CD4-positive, alpha-beta T cell treated with Interferon alpha-2 for 1 hour (primary cell): ENCODE data around the gene FMNL1.
"Not testable (repeated sequence)": the region's sequence is repeated elsewhere in the genome, so short reads cannot be mapped to it uniquely, and the experiment has no call there.

Experiments used
- DNase-seq, 2 donors: peaks; one replicate each; pipeline ENCODE4 v3.0.0-alpha.2; 2020 to 2022

FMNL1 gene

DNA sequence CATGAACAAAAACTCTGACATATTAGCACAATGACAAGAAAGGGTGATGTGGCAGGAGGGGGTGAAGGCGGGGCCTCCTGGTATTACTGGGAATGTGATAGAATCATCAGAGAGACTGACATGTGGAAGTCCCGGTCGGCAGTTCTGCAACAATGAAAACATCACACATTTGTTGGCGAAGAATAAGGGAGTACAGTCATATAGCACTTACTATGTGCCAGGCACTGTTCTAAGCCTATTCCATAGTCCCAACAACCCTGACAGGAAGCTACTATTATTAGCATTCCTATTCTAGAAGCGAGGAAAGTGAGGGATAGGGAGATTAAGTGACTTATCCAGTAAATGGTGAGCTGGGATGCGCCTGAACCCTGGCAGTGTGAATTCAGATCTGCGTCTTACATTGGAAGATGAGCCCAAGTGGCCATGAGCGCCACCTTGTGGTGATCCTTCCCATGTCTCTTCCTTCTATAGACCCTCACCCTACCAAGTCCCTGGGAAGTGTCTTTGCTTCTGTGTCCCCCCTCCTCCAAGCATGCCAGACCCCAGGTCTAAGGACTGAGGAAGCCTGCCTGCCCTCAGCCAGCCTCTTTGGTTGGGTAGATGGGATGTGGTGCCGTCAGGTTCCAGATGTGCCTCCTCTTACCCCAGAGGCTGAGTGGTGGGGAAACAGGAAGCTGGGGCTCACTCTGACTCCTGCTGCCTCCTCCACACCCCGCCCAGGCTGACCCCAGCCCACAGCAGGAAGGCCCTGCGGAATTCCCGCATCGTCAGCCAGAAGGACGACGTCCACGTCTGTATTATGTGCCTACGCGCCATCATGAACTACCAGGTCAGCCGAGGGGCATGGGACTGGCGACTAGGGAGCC, 14.0 kb downstream of the FMNL1 start:
- peak; percentile 76 to 81 for DNase-seq

DNA sequence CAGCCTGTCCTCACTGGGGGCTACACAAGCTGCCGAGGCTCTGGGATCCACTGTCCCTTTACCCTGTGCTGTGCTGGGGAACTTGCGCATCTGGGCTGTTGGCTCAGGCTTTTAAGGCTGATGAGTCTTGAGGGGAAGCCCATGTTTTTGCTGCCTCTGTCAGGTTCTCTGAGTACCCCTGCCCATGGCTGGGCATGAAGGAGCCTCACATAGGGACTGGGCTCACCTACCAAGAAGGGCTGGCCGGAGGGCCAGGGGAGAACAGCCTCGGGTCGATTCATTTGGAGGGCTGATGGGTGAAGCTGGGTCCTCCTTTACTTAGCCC, 14.6 kb downstream of the FMNL1 start:
- DNase-seq: no peak

GRCh38 chr17:45237686-45238085, 16.0 kb downstream of the FMNL1 start:
- no peak for DNase-seq

GRCh38 chr17:45238155-45238774, 16.6 kb downstream of the FMNL1 start:
- DNase-seq: no peak

DNA sequence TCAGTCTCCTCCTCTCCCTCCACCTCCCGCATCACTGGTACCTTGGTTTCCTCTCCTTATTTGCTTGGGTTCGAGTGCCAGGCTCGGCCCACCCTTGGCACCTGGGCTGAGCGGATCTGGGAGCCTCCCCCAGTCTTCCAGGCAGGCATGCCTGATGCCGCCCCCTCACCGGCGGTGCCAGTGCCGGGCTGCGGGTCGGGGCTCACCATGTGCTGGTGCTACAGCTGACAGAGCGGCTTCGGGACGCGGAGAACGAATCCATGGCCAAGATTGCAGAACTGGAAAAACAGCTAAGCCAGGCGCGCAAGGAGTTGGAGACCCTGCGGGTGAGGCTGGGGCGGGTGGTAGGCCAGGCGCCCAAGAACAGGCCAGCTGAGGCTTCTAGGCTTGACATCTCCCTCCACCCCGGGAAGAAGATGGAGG, 19.2 kb downstream of the FMNL1 start:
- DNase-seq: no peak

- no peak for DNase-seq
These were observed 19.8 kb downstream of the FMNL1 start for GRCh38 chr17:45241328-45242028.

DNA sequence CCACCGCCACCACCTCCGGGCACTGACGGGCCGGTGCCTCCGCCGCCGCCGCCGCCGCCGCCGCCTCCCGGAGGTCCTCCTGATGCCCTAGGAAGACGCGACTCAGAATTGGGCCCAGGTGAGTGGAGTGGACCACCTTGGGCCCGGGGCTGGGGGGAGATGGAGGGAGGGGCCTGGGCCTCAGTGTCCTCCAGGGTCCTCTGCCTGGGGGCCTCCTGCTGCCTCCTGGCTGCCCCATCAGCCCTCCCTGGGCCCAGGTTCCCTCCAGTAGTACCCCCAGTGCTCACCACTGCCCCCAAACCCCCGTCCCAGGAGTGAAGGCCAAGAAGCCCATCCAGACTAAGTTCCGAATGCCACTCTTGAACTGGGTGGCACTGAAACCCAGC, 20.3 kb downstream of the FMNL1 start:
- no peak for DNase-seq

DNA sequence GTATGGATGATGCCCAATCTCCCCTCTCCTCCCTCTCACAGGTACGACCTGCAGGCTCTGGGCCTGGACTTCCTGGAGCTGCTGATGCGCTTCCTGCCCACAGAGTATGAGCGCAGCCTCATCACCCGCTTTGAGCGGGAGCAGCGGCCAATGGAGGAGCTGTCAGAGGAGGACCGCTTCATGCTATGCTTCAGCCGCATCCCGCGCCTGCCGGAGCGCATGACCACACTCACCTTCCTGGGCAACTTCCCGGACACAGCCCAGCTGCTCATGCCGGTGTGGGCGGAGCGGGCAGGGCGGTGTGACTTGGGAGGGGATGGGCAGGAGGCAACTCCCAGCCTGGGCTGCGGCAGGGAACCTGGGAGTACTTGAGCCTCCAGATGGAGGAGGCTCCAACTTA, 22.1 kb downstream of the FMNL1 start:
- no peak for DNase-seq

DNA sequence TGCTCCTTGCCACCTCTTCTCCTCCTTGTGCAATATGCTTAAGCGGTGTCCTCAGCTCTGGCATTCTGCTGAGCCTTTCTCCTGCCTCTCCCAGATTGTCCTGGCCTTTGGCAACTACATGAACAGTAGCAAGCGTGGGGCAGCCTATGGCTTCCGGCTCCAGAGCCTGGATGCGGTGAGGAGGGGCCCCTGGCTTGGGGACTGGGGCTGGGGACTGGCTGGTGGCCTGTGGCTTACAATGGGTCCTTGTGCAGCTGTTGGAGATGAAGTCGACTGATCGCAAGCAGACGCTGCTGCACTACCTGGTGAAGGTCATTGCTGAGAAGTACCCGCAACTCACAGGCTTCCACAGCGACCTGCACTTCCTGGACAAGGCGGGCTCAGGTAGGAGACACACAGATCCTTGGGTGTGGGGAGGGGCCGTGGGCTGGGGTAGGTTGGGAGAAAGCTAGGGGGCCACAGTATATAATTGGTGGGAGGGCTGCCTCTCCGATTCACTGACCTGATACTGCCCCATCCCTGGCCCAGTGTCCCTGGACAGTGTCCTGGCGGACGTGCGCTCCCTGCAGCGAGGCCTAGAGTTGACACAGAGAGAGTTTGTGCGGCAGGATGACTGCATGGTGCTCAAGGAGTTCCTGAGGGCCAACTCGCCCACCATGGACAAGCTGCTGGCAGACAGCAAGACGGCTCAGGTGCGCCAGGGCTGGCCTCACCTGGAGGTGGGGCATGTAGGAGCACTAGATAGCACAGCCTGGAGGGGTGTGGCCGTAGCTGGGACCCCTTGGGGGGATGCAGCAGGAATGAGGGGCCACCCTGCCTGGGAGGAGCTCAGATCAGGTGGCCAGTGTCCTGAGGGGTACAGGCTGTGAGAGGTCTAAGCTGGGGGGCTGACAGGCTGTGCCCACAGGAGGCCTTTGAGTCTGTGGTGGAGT, 23.3 kb downstream of the FMNL1 start:
- DNase-seq: no peak

DNA sequence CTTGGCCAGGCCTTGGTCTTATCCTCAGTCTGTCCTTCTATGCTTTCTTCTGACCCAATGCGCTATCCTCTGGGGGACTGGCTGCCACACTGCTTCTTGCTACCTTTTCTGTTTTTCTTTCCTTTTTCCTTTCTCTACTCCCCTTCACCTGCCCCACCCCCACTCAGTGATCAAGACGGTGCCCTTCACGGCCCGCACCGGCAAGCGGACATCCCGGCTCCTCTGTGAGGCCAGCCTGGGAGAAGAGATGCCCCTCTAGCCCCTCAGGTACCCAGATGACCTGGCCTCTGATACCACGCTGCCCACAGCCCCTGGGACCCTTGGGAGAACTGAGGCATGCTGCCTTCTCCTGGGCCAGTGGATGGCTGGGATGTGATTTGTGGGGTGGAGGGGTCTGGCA, 24.7 kb downstream of the FMNL1 start:
- no peak for DNase-seq

- DNase-seq: no peak
These were observed 25.3 kb downstream of the FMNL1 start for GRCh38 chr17:45246861-45247428.

DNA sequence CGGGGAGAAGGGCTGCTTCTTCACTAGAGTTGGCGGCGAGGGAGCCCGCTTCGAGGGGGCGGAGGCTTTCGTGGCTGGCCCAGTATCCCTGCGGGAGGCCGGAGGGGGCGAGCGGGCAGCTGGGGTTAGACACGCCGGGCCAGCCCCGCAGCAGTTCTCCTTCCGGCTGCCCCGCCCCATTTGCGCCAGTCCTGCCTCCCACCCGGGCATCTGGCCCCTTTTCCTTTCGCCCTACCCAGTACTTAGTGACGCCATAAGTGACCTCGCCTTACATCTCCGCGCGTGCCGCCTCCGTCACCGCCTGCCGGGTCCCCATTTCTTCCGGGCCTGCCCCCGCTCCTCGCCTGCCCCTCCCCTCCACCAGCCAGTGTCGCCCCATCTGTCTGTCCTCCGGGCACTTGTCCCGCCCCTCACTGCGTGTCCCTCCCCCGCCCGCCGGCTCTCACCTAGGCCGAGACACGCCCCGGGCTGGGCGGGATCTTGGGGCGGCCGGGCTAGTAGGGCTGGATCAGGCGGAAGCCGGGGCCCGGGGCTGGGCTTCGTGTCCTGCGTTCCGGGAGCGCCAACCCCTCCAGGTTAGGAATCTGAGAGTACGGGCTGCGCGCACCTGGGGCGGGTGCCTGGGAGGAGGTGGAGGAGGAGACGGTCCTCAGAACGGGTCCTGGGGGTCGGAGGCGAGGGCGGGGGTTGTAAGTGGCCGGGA, 25.9 kb downstream of the FMNL1 start:
- DNase-seq: peak; percentile 95 to 98

DNA sequence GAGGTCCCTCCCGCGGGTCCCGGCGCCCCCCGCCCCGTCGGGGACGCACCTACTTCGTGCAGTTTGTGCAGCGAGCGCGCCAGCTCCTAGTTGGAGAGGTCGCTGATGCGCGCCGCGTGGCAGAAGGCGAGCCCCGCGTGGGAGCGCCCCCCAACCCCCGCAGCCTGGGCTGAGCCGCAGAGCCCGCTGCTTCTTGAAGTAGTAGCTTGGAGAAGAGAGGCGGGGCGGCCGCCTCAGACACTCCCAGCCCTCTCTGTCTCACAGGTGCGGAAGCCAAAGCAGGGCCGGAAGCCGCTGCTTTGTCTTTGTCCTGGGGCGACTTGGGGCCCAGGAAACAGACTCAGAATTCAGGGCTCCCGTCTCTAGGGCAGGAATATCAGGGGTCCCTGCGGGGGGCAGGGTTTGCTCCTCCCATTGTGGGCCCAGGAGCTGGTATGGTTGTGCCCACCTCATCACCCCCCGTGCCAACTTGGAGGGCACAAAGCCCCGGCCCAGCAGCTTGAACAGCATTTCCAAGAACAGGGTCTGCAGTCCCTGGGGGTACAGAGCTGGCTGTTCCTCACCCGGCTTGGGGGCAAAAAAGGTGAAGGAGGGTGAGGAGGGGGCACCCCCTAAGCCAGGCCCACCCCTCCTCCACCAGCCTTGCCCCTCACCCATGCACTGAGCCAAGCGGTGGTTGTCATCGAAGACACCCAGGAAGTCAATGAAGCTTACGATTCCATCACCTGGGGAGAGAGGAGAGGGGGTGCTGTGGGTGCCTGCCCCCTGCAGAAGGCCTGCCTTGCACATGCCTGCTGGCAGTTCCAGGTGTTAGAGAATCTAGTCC, 26.7 kb downstream of the FMNL1 start:
- DNase-seq: peak; percentile 81 to 84

DNA sequence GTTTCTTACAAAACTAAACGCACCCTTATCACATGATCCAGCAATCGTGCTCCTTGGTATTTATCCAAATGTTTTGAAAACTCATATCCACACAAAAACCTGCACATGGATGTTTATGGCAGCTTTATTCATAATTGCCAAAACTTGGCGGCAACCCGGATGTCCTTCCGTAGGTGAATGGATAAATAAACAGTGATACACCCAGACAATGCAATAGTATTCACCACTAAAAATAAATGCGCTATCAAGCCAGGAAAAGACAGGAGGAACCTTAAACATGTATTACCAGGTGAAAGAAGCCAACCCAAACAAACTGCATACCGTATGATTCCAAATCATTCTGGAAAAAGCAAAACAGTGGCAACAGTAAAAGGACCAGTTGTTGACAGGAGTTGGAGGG, 30.2 kb downstream of the FMNL1 start:
- DNase-seq: no peak

DNA sequence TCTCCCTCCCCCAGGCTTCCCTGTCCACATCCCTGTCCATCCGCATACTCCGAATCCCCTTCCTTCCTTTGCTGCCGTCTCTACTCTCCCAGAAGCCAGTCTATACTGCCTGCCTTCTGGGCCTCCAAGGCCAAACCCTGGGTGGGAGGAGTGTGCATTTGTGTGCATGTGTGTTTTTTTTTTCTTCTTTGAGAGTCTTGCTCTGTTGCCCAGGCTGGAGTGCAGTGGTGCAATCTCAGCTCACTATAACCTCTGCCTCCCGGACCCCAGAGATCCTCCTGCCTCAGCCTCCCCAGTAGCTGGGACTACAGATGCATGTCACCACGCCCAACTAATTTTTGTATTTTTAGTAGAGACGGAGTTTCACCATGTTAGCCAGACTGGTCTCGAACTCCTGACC, 31.6 kb downstream of the FMNL1 start:
- not testable (repeated sequence) for DNase-seq

DNA sequence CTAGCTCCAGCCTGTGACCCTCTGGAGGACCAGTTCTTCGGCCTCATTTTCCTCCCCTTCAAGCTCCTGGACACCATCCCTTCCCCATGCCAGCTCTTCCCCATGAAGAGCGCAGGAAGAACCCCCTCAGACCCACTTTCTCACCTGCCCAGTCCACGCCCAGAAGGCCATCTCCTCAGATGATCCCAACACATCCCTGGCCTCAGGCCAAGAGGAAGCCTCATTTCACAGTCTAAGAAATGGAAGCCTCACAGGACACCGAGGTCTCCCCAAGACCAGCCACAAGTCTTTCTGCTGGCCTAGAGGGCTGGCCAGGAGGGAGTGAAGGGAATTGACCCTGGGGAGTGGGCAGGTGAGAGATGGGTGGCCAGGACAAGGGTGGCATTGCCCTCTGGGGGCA, 32.2 kb downstream of the FMNL1 start:
- DNase-seq: no peak

DNA sequence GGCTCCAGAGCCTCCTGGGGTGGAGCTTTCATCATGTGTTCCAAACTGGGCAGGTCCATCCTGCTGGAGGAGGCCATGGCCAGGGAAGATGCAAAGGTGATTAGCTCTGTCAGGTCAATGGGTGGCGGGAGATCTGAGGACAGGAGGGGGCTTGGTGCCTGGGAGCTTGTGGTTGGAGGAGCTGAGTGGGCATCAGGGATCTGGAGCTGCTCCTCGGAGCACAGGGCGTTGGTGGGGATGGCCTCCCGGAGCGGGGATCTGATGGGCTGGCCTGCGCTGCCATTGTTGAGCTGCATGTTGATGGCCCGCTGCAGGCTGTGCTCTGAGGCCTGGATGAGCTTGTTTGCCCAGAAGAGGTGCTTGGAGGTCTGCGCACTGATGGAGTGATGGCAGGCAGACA, 33.7 kb downstream of the FMNL1 start:
- DNase-seq: no peak

DNA sequence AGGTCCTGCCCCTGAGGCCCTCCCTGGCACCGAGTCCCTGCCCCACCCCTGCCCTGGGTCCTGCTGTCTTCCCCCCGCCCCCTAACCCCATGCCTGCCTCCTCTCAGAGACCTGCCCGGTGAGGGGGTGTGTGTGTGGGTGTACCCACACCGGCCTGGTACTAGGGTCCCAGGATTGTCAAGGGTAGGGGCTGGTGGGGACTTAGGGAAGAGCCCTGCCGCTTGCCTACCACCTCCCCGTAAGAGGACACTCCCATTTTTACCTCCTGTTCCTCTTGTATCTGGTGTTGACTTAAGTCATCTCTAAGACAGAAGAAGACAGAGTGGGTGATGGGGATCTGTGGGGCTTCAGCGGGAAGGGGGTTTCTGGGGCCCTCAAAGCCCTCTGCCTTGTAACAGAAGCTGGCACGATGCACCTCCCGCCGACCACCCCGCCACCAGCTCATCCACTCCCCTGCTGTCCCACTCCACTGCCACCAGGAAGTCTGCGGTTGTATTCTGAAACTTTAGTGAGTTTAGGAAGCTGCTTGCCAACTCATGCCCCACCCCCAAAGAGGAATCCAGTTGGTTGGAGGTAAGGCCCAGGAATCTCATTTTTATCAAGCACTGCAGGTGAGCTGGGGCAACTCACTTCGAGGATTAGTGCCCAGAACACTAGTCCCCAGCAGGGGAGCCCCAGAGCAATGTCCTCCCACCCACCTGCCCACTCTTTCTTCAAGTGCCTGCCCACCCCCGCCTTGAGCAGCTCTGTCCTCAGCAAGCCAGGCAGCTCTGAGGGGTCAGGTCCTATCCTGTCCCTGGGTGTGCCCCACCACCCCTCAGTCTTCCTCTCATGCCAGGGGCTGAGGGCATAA, 34.7 kb downstream of the FMNL1 start:
- DNase-seq: no peak

- DNase-seq: no peak
These were observed 35.4 kb downstream of the FMNL1 start for GRCh38 chr17:45257115-45257514.

DNA sequence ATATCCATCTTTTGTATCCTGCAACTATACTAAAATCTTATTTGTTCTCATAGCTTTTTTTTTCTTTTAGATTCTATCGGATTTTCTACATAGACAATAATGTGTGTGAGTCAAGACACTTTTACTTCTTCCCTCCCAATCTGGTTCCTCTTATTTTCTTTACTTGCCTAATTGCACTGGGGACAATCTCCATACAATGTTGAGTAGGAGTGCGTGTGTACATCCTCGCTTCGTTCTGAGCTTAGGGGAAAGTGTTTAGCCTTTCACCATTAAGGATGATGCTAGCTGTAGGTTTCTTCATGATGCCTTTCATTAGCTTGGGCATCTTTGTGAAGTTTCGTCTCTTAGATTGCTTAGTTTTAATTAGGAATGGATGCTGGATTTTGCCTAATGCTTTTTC, 37.3 kb downstream of the FMNL1 start:
- no peak for DNase-seq
